HCT116 (cell line): Measurements from ENCODE around the gene LRRFIP1. TPM values are rescaled to one million over a fixed set of nuclear protein-coding genes. Genes with fewer than 3 reads are reported as not detected.

ENCODE experiments used
- ATAC-seq: fragments of 200-7000 bp; cut with Tn5 transposase; 2 replicates; pipeline ENCODE4 v1.9.1; 2020; ENCODE audit warnings: mild to moderate bottlenecking, moderate library complexity
- BruUV-seq: library from RNA; stranded (reverse); fragments of 400-500 nt; replicated peaks from 2 replicates; lab custom pipeline; 2021; lab: Mats Ljungman, UMichigan
- CTCF ChIA-PET: fragments of 300-600 bp; sonication (Branson Sonifier 250); formaldehyde crosslinking; loops from one replicate; lab custom pipeline; 2021; ENCODE audit warnings: antibody characterized with exemption; lab: Charles Lee
- POLR2A ChIA-PET: fragments of 300-600, 350-600 bp; sonication (Branson Sonifier 250); formaldehyde crosslinking; loops from one replicate; lab custom pipeline; 2021; ENCODE audit warnings: antibody characterized with exemption; lab: Charles Lee
- RAD21 ChIA-PET, 2 experiments: fragments of 300-600 bp; sonication (Branson Sonifier 250); formaldehyde crosslinking; loops; one replicate each; lab custom pipeline; 2023; ENCODE audit warnings: low total read pairs in 2 of 2; ENCODE audit not compliant: uncharacterized antibody in 2 of 2, unreplicated experiment in 2 of 2, low non-redundant PET in 1 of 2; lab: Charles Lee
- DNase-seq: peaks from one replicate; pipeline ENCODE4 v3.0.0-alpha.2; 2010; ENCODE audit warnings: low read depth, low spot score
- H2AFZ ChIP-seq: fragments of 200-600 bp; shearing (Covaris generic), sonication (generic); 2 replicates; pipeline ENCODE4 v1.6.1; 2017; ENCODE audit warnings: low read depth, mixed run types, mixed read lengths, antibody characterized with exemption, low read length; ENCODE audit not compliant: poor library complexity, severe bottlenecking
- H3K27ac ChIP-seq: 2 replicates; pipeline ENCODE4 v1.5.1; 2012; ENCODE audit warnings: low read depth, low read length
- H3K27me3 ChIP-seq: fragments of 200-600 bp; sonication (generic); 2 replicates; pipeline ENCODE4 v1.6.1; 2016; ENCODE audit warnings: mixed run types, low read length, mixed read lengths; ENCODE audit not compliant: insufficient read depth
- H3K36me3 ChIP-seq, 2 experiments: fragments of 200-500 bp in 1 of 2; fragments of 200-600 bp in 1 of 2; sonication (Bioruptor generic) in 1 of 2; sonication (generic) in 1 of 2; 2 replicates each; pipeline versions ENCODE4 v1.5.1 to v1.6.1; 2014 to 2016; ENCODE audit warnings: low read length in 2 of 2, inconsistent platforms in 1 of 2, mixed read lengths in 1 of 2, mixed run types in 1 of 2; ENCODE audit not compliant: insufficient read depth in 2 of 2, control insufficient read depth in 1 of 2
- H3K4me1 ChIP-seq, 2 experiments: fragments of 200-600 bp in 1 of 2; sonication (generic) in 1 of 2; 2 replicates each; pipeline versions ENCODE4 v1.5.1 to v1.6.1; 2012 to 2017; ENCODE audit warnings: low read length in 2 of 2, inconsistent platforms in 1 of 2, mild to moderate bottlenecking in 1 of 2, mixed read lengths in 1 of 2, mixed run types in 1 of 2, moderate library complexity in 1 of 2; ENCODE audit not compliant: insufficient read depth in 2 of 2, control insufficient read depth in 1 of 2
- H3K4me2 ChIP-seq: fragments of 200-600 bp; sonication (generic); 2 replicates; pipeline ENCODE4 v1.6.1; 2017; ENCODE audit warnings: mixed run types, low read length, mixed read lengths
- H3K4me3 ChIP-seq, 2 experiments: fragments of 200-600 bp in 1 of 2; sonication (generic) in 1 of 2; replicated peaks in 1 of 2; 2 replicates each; pipeline ENCODE4 v1.5.1; 2011 to 2016; ENCODE audit warnings: low read length in 2 of 2, control low read depth in 1 of 2, low read depth in 1 of 2, mild to moderate bottlenecking in 1 of 2, mixed read lengths in 1 of 2, mixed run types in 1 of 2
- H3K79me2 ChIP-seq: fragments of 200-600 bp; sonication (generic); 2 replicates; pipeline ENCODE4 v1.6.1; 2017; ENCODE audit warnings: mild to moderate bottlenecking, mixed run types, low read length, moderate library complexity, mixed read lengths; ENCODE audit not compliant: insufficient read depth
- H3K9ac ChIP-seq: fragments of 200-600 bp; sonication (generic); 2 replicates; pipeline ENCODE4 v1.6.1; 2016; ENCODE audit warnings: low read length, mixed read lengths
- H3K9me2 ChIP-seq: fragments of 200-600 bp; sonication (generic), shearing (Covaris generic); 2 replicates; pipeline ENCODE4 v1.6.1; 2017; ENCODE audit warnings: mixed run types, mild to moderate bottlenecking, moderate library complexity; ENCODE audit not compliant: insufficient read depth
- H3K9me3 ChIP-seq, 2 experiments: fragments of 200-500 bp in 1 of 2; fragments of 200-600 bp in 1 of 2; sonication (Bioruptor generic) in 1 of 2; sonication (generic) in 1 of 2; 2 replicates each; pipeline ENCODE4 v1.6.1; 2014 to 2017; ENCODE audit warnings: low read length in 2 of 2, mixed read lengths in 2 of 2, inconsistent platforms in 1 of 2, low read depth in 1 of 2, mild to moderate bottlenecking in 1 of 2, mixed run types in 1 of 2, moderate library complexity in 1 of 2; ENCODE audit not compliant: control insufficient read depth in 1 of 2, insufficient read depth in 1 of 2
- H4K20me1 ChIP-seq: fragments of 200-600 bp; sonication (generic), shearing (Covaris generic); 2 replicates; pipeline ENCODE4 v1.6.1; 2017; ENCODE audit warnings: mixed run types, mild to moderate bottlenecking, moderate library complexity; ENCODE audit not compliant: insufficient read depth
- ATF3 ChIP-seq: IDR thresholded peaks from 2 replicates; pipeline ENCODE4 v1.6.1; 2012
- CBX3 ChIP-seq: IDR thresholded peaks from 2 replicates; pipeline ENCODE4 v1.6.1; 2012; ENCODE audit warnings: low read depth
- EGR1 ChIP-seq: IDR thresholded peaks from 2 replicates; pipeline ENCODE4 v1.6.1; 2012; ENCODE audit warnings: low read depth
- ELF1 ChIP-seq: IDR thresholded peaks from 2 replicates; pipeline ENCODE4 v1.6.1; 2012; ENCODE audit warnings: low read depth, borderline replicate concordance
- EZH2 ChIP-seq: fragments of 200-600 bp; sonication (generic); IDR thresholded peaks from 2 replicates; pipeline ENCODE4 v1.6.1; 2017; ENCODE audit warnings: antibody characterized with exemption, mixed run types
- FOSL1 ChIP-seq: IDR thresholded peaks from 2 replicates; pipeline ENCODE4 v1.6.1; 2012; ENCODE audit warnings: low read depth
- JUND ChIP-seq: IDR thresholded peaks from 2 replicates; pipeline ENCODE4 v1.6.1; 2012
- MAX ChIP-seq: IDR thresholded peaks from 2 replicates; pipeline ENCODE4 v1.6.1; 2012
- REST ChIP-seq: IDR thresholded peaks from 2 replicates; pipeline ENCODE4 v1.6.1; 2012; ENCODE audit warnings: low read depth
- SIN3A ChIP-seq: IDR thresholded peaks from 2 replicates; pipeline ENCODE4 v1.6.1; 2012; ENCODE audit warnings: low read depth
- SP1 ChIP-seq: IDR thresholded peaks from 2 replicates; pipeline ENCODE4 v1.6.1; 2012; ENCODE audit warnings: low read depth
- SRF ChIP-seq: IDR thresholded peaks from 2 replicates; pipeline ENCODE4 v1.6.1; 2012; ENCODE audit warnings: low read depth
- TCF7L2 ChIP-seq: IDR thresholded peaks from 2 replicates; pipeline ENCODE4 v1.7.0; 2011; ENCODE audit warnings: borderline replicate concordance, inconsistent platforms; ENCODE audit not compliant: insufficient read depth, insufficient read length; ENCODE audit errors: extremely low read depth
- YY1 ChIP-seq: IDR thresholded peaks from 2 replicates; pipeline ENCODE4 v1.6.1; 2011; ENCODE audit warnings: low read length, low read depth, moderate library complexity, mild to moderate bottlenecking; ENCODE audit not compliant: insufficient replicate concordance; ENCODE audit errors: extremely low read depth
- ZFX ChIP-seq: fragments of 450-650 bp; IDR thresholded peaks from 2 replicates; pipeline ENCODE4 v1.6.1; 2017
- ZNF274 ChIP-seq: fragments of 200-500 bp; sonication (Bioruptor generic); IDR thresholded peaks from 2 replicates; pipeline ENCODE4 v1.6.1; 2014; ENCODE audit warnings: mild to moderate bottlenecking, low read depth, low read length, inconsistent platforms
- intact Hi-C: fragments of 100-400 bp; cut with micrococcal nuclease; formaldehyde crosslinking; loops from 2 replicates; pipeline ENCODE4 v1.10.0; 2022
- total RNA-seq: library from RNA; stranded (reverse); gene quantifications from one replicate; pipeline ENCODE4 v1.2.1, GENCODE V29; 2021; ENCODE audit not compliant: unreplicated experiment

The LRRFIP1 gene
- total RNA-seq, 1 experiment from 2014 or later = 76.9 TPM

- TF ChIP-seq REST (no peak), EZH2 (no peak), ZFX (no peak), JUND (no peak), SRF (no peak), YY1 (no peak), SP1 (no peak), CBX3 (no peak), ELF1 (no peak), FOSL1 (no peak), ATF3 (no peak)
Observed at GRCh38 chr2:237616734-237617586, 10.4 kb upstream of the LRRFIP1 start (continued).

- H4K20me1 ChIP-seq = no peaks in the 10 kb centered on the region
- no peaks in the 10 kb centered on the region for H3K9me2 ChIP-seq
- no peaks in the 10 kb centered on the region for H3K79me2 ChIP-seq
- no peak overlapping the region for H3K4me2 ChIP-seq
- no peak overlapping the region for H3K27ac ChIP-seq
- POLR2A ChIA-PET = no interaction called here
- CTCF ChIA-PET = no interaction called here
- H3K4me3 ChIP-seq = no peak overlapping the region
- BruUV-seq = no TSS peak
- ATAC-seq (no peak), DNase-seq (no peak)
- no peak overlapping the region for H3K9ac ChIP-seq
- H2AFZ ChIP-seq = no peak overlapping the region
- intact Hi-C loops = no loop called here
- no peaks in the 10 kb centered on the region for H3K36me3 ChIP-seq
- H3K4me1 ChIP-seq = peaks cover 2 to 15% of the 10 kb centered on the region in 2 experiments; a peak in 2 of 4 replicates
- H3K27me3 ChIP-seq = no peaks in the 10 kb centered on the region; the same call in 1 of the 2 replicates
- RAD21 ChIA-PET = no interaction called here
- TF ChIP-seq SP1 (no peak), EGR1 (no peak), JUND (no peak), TCF7L2 (no peak), EZH2 (no peak), FOSL1 (no peak), ZNF274 (no peak), ZFX (no peak), MAX (no peak), SIN3A (no peak), YY1 (no peak)
- TF ChIP-seq, all 23 proteins: peak for 0
- H3K9me3 ChIP-seq = no peaks in the 10 kb centered on the region
Observed at GRCh38 chr2:237617587-237617982, 9.8 kb upstream of the LRRFIP1 start.
